Iris pigment epithelial cell (primary cell): ENCODE results near the gene REEP5.

Experiments used
- DNase-seq: peaks from one replicate; pipeline ENCODE4 v3.0.0-alpha.2; 2011; ENCODE audit warnings: low read depth

The REEP5 gene

GRCh38 chr5:112833971-112834370 lies 88.1 kb downstream of the REEP5 start:
- DNase-seq, result no peak

DNA sequence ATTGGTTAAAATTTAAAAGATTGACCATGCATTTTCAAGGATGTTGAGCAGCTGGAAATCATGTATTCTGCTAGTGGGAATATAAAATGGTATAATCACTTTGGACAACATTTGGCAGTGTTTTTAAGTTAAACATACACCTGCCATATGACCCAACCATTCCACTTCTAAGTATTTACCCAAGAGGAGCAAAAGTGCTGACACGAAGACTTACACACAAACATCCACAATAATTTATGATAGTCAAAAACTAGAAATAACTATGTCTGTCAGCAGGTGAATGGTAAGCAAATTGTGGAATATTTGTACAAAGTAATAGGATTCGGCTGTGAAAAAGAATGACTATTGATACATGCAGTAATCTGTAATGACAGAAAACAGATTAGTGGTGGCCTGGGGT lies 91.6 kb downstream of the REEP5 start:
- no peak for DNase-seq
